Panc1 (cell line): ENCODE results near the gene STARD9. TPM values are rescaled to one million over a fixed set of nuclear protein-coding genes. Genes with fewer than 3 reads are reported as not detected.

Source experiments
- ATAC-seq: fragments of 200-7000 bp; cut with Tn5 transposase; 2 replicates; pipeline ENCODE4 v1.9.1; 2020; ENCODE audit warnings: mild to moderate bottlenecking, moderate library complexity
- BruUV-seq: library from RNA; stranded (reverse); fragments of 400-500 nt; replicated peaks from 2 replicates; lab custom pipeline; 2021; lab: Mats Ljungman, UMichigan
- CTCF ChIA-PET: fragments of 300-600 bp; sonication (Branson Sonifier 250); formaldehyde crosslinking; loops from one replicate; lab custom pipeline; 2022; ENCODE audit warnings: antibody characterized with exemption; lab: Charles Lee
- POLR2A ChIA-PET: fragments of 300-600 bp; sonication (Branson Sonifier 250); formaldehyde crosslinking; loops from one replicate; lab custom pipeline; 2022; ENCODE audit warnings: antibody characterized with exemption; lab: Charles Lee
- DNase-seq: peaks from one replicate; pipeline ENCODE4 v3.0.0-alpha.2; 2010; ENCODE audit warnings: low read depth, low spot score
- H3K27ac ChIP-seq: 2 replicates; pipeline ENCODE4 v1.5.1; 2011; ENCODE audit warnings: mild to moderate bottlenecking, low read length, inconsistent platforms
- H3K27me3 ChIP-seq: fragments of 200-500 bp; sonication (Bioruptor generic); 2 replicates; pipeline ENCODE4 v1.6.0; 2014; ENCODE audit warnings: low read length, inconsistent platforms; ENCODE audit not compliant: control insufficient read depth, insufficient read depth
- H3K36me3 ChIP-seq: fragments of 200-500 bp; sonication (Bioruptor generic); 2 replicates; pipeline ENCODE4 v1.5.1; 2014; ENCODE audit warnings: inconsistent platforms, mild to moderate bottlenecking, low read length, moderate library complexity; ENCODE audit not compliant: control insufficient read depth, insufficient read depth
- H3K4me1 ChIP-seq: 2 replicates; pipeline ENCODE4 v1.5.1; 2011; ENCODE audit warnings: inconsistent platforms, mild to moderate bottlenecking, low read length, moderate library complexity; ENCODE audit not compliant: control insufficient read depth, insufficient read depth
- H3K4me3 ChIP-seq, 2 experiments: 2 replicates each; pipeline ENCODE4 v1.5.1; 2011 to 2012; ENCODE audit warnings: low read depth in 2 of 2, low read length in 2 of 2, mild to moderate bottlenecking in 2 of 2, inconsistent platforms in 1 of 2, moderate library complexity in 1 of 2
- H3K9me3 ChIP-seq: fragments of 200-500 bp; sonication (Bioruptor generic); 2 replicates; pipeline ENCODE4 v1.5.1; 2014; ENCODE audit warnings: low read depth, mild to moderate bottlenecking, inconsistent platforms, low read length, moderate library complexity; ENCODE audit not compliant: control insufficient read depth, insufficient read depth
- POLR2AphosphoS5 ChIP-seq: IDR thresholded peaks from 2 replicates; pipeline ENCODE4 v1.6.1; 2012; ENCODE audit warnings: mild to moderate bottlenecking, low read depth, low read length, moderate library complexity
- SIN3A ChIP-seq: IDR thresholded peaks from 2 replicates; pipeline ENCODE4 v1.6.1; 2012; ENCODE audit warnings: low read depth, mild to moderate bottlenecking, low read length, moderate library complexity, borderline replicate concordance; ENCODE audit not compliant: insufficient read depth
- TCF7L2 ChIP-seq: IDR thresholded peaks from 2 replicates; pipeline ENCODE4 v1.6.1; 2011; ENCODE audit warnings: mild to moderate bottlenecking, low read depth, low read length, inconsistent platforms
- in situ Hi-C: cut with HindIII; loops from 2 replicates; pipeline ENCODE4 v1.10.0; 2016; ENCODE audit warnings: low sequenced_read_pairs, low pct_unique_long_range_greater_than_20kb
- intact Hi-C: fragments of 100-400 bp; cut with micrococcal nuclease; formaldehyde crosslinking; loops from one replicate; pipeline ENCODE4 v1.10.0; 2022; ENCODE audit not compliant: unreplicated experiment
- total RNA-seq: library from RNA; stranded (reverse); gene quantifications from one replicate; pipeline ENCODE4 v1.2.1, GENCODE V29; 2021; ENCODE audit not compliant: unreplicated experiment
- TF ChIP-seq, protein P1 (sequence below): fragments of 450-650 bp; IDR thresholded peaks from 2 replicates; pipeline ENCODE4 v1.5.1; 2017; ENCODE audit warnings: mild to moderate bottlenecking
- TF ChIP-seq, protein P2 (sequence below), 2 experiments: IDR thresholded peaks; 2 replicates each; pipeline ENCODE4 v1.6.1; 2011 to 2012; ENCODE audit warnings: low read depth in 2 of 2, control low read depth in 1 of 2, low read length in 1 of 2, mild to moderate bottlenecking in 1 of 2, moderate library complexity in 1 of 2; ENCODE audit not compliant: insufficient read depth in 1 of 2

STARD9 gene
- total RNA-seq, 1 experiment from 2014 or later: 13.4 TPM

DNA sequence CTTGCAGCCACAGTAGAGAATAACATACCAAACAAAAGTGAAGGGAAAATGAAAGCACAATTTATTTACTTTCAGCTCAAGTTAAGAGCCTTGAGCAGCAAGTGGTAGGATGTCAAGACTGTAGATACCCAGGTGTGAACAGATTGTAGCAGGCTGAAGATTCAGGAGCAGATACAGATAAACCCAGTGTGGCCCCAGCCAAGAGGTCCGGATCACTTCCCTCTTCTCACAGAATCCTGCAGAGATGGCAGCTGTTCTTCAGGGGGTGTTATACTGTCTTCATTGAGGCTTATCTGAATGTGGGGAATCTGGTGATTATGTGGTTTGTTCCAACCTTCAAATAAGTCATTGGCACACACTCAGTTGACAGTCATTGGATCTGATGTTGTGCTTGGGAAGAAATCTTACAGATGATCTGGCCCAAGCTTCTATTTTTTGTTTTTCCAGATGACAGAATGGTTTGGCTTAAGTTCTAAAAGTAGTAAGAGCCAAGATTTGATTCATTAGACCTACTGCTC is 2.2 kb downstream of the STARD9 start:
- POLR2A ChIA-PET: no interaction called here
- TF ChIP-seq, protein P1, sequence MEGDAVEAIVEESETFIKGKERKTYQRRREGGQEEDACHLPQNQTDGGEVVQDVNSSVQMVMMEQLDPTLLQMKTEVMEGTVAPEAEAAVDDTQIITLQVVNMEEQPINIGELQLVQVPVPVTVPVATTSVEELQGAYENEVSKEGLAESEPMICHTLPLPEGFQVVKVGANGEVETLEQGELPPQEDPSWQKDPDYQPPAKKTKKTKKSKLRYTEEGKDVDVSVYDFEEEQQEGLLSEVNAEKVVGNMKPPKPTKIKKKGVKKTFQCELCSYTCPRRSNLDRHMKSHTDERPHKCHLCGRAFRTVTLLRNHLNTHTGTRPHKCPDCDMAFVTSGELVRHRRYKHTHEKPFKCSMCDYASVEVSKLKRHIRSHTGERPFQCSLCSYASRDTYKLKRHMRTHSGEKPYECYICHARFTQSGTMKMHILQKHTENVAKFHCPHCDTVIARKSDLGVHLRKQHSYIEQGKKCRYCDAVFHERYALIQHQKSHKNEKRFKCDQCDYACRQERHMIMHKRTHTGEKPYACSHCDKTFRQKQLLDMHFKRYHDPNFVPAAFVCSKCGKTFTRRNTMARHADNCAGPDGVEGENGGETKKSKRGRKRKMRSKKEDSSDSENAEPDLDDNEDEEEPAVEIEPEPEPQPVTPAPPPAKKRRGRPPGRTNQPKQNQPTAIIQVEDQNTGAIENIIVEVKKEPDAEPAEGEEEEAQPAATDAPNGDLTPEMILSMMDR: no peak
- TF ChIP-seq POLR2AphosphoS5 (no peak), TCF7L2 (no peak), SIN3A (no peak)
- TF ChIP-seq, protein P2, sequence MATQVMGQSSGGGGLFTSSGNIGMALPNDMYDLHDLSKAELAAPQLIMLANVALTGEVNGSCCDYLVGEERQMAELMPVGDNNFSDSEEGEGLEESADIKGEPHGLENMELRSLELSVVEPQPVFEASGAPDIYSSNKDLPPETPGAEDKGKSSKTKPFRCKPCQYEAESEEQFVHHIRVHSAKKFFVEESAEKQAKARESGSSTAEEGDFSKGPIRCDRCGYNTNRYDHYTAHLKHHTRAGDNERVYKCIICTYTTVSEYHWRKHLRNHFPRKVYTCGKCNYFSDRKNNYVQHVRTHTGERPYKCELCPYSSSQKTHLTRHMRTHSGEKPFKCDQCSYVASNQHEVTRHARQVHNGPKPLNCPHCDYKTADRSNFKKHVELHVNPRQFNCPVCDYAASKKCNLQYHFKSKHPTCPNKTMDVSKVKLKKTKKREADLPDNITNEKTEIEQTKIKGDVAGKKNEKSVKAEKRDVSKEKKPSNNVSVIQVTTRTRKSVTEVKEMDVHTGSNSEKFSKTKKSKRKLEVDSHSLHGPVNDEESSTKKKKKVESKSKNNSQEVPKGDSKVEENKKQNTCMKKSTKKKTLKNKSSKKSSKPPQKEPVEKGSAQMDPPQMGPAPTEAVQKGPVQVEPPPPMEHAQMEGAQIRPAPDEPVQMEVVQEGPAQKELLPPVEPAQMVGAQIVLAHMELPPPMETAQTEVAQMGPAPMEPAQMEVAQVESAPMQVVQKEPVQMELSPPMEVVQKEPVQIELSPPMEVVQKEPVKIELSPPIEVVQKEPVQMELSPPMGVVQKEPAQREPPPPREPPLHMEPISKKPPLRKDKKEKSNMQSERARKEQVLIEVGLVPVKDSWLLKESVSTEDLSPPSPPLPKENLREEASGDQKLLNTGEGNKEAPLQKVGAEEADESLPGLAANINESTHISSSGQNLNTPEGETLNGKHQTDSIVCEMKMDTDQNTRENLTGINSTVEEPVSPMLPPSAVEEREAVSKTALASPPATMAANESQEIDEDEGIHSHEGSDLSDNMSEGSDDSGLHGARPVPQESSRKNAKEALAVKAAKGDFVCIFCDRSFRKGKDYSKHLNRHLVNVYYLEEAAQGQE (IDR thresholded peaks at IDR 0.05; ENCODE audit: insufficient read depth in 1 of 2, low read depth in 2 of 2, low read length in 1 of 2): no peak
- intact Hi-C loops: no loop called here
- no peaks in the 10 kb centered on the region for H3K9me3 ChIP-seq
- ATAC-seq (no peak), DNase-seq (no peak)
- no TSS peak for BruUV-seq
- H3K36me3 ChIP-seq: no peaks in the 10 kb centered on the region
- no peak overlapping the region for H3K4me3 ChIP-seq
- H3K27ac ChIP-seq: peak overlapping the region; percentile 35; the same call in 1 of the 2 replicates
- in situ Hi-C loops: no loop called here
- peaks cover 27% of the 10 kb centered on the region for H3K4me1 ChIP-seq
- CTCF ChIA-PET: no interaction called here
- H3K27me3 ChIP-seq: no peaks in the 10 kb centered on the region

DNA sequence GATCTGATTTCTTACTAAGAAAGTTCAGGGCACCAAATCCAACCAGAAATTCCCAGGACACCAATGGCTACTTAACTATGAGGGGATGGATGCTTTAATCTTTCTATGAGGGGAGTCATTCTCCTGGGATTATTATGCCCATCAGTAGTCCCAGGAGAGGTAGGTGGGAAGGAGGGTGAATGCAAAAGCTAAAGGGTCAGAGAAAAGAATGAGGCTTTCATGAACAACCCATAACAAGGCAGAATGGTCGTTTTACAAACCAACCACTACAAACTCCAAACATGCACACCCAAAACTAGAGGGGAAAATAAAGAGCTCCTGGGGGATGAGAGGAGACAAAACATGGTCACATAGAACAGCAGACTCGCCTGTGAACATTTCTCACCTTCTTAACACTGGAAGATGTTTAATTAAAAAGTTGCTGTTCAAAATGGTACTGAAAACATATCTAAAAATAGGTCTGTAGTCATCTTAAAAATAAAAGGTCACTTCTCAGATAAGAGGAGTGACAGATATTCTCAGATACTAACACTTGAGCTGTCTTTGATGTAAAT is 3.7 kb downstream of the STARD9 start:
- no peak overlapping the region for H3K4me3 ChIP-seq
- no peaks in the 10 kb centered on the region for H3K27me3 ChIP-seq
- no peaks in the 10 kb centered on the region for H3K9me3 ChIP-seq
- peaks cover 31% of the 10 kb centered on the region for H3K4me1 ChIP-seq
- no peak overlapping the region for H3K27ac ChIP-seq
- DNase-seq (no peak), ATAC-seq (no peak)
- CTCF ChIA-PET: interaction anchor here (0.7 kb wide), 1 partner anchor 24 kb away, joined by 3 read pairs; no protein-coding TSS in a partner anchor
- in situ Hi-C loops: no loop called here
- TF ChIP-seq, protein P2 (IDR thresholded peaks at IDR 0.05; ENCODE audit: insufficient read depth in 1 of 2, low read depth in 2 of 2, low read length in 1 of 2): no peak
- TF ChIP-seq POLR2AphosphoS5: no peak
- no peak for TF ChIP-seq SIN3A
- TF ChIP-seq TCF7L2: no peak
- TF ChIP-seq, protein P1: no peak
- no peaks in the 10 kb centered on the region for H3K36me3 ChIP-seq
- no TSS peak for BruUV-seq
- intact Hi-C loops: no loop called here
- POLR2A ChIA-PET: no interaction called here
